Mucosa of rectum (tissue), 2 donors: ENCODE results near the gene CD109.
"Not testable (repeated sequence)": the region's sequence is repeated elsewhere in the genome, so short reads cannot be mapped to it uniquely, and the experiment has no call there.

ENCODE experiments used
- H3K27ac ChIP-seq, 2 donors: one replicate each; pipeline ENCODE4 v1.7.0; 2013; ENCODE audit warnings: inconsistent platforms in 2 of 2, low read depth in 2 of 2, low read length in 2 of 2
- H3K27me3 ChIP-seq, 2 donors: one replicate each; pipeline ENCODE4 v1.7.0; 2013; ENCODE audit warnings: low read length in 2 of 2; ENCODE audit not compliant: control insufficient read depth in 2 of 2, insufficient read depth in 2 of 2
- H3K36me3 ChIP-seq, 2 donors: one replicate each; pipeline ENCODE4 v1.7.0; 2013; ENCODE audit warnings: low read length in 2 of 2; ENCODE audit not compliant: control insufficient read depth in 2 of 2, insufficient read depth in 2 of 2
- H3K4me1 ChIP-seq, 2 donors: one replicate each; pipeline ENCODE4 v1.7.0; 2013; ENCODE audit warnings: low read length in 2 of 2, mild to moderate bottlenecking in 1 of 2; ENCODE audit not compliant: control insufficient read depth in 2 of 2, insufficient read depth in 2 of 2
- H3K4me3 ChIP-seq, 2 donors: one replicate each; pipeline ENCODE4 v1.7.0; 2013; ENCODE audit warnings: low read length in 2 of 2
- H3K9ac ChIP-seq, 2 donors: one replicate each; pipeline ENCODE4 v1.7.0; 2013; ENCODE audit warnings: low read length in 2 of 2, low read depth in 1 of 2, mild to moderate bottlenecking in 1 of 2
- H3K9me3 ChIP-seq, 2 donors: one replicate each; pipeline ENCODE4 v1.7.0; 2013; ENCODE audit warnings: low read length in 2 of 2; ENCODE audit not compliant: control insufficient read depth in 2 of 2
- donor health status: healthy.
- donor health status: Normal muscosa, but diverticular disease.

Gene CD109

DNA sequence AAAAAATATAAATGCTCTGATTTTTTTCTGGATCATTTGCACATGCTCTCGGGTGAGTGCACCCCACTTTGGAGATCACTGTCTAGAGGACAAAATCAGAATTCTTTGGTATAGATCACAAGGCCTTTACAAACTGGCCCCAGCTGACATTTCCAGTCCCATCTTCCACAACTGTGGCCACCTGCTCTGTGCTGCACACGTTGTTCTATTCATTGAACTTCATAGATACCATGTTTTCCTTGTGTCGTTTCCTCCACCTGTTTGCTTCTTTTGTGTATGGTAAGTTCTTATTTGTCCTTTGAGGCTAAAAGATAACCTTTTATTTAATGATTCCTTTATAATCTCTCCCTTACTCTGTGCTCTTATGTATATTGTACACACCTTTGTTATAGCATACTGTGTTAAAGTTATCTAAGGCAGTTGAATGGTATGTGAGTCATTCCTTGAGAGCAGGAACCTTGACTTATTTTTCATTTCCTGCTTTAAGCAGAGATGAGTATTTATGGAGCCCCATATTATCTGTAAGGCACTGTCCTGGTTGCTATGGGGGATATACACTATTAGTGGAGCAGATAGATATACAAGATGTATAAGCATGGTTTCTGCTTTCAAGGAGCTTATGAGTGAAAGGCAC is 30.2 kb upstream of the CD109 start:
- H3K27ac ChIP-seq = peak overlapping the region; percentile 63 to 75
- H3K4me3 ChIP-seq = no peak overlapping the region
- no peaks in the 10 kb centered on the region for H3K27me3 ChIP-seq

DNA sequence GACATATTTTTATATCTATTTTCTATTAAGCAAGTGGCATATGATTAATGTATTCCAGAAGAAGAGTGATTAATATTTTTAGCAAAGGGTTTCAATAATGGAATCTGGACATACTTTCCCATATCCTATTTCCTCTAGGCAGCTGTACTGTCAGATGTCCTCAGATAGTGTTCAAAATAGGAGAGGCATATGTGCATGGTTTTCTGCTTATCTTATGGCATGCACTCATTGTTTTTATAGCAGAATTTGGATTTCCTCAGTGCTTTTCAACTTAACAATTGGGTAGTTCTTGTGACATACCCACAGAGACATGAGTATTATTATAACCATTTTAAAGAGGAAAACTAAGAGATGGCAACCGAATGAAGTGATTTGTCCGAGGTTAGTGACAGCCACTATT is 29.6 kb upstream of the CD109 start:
- Histone ChIP-seq H3K9ac (no peak overlapping the region), H3K27me3 (no peaks in the 10 kb centered on the region), H3K36me3 (no peaks in the 10 kb centered on the region), H3K4me1 (peaks cover 4 to 6% of the 10 kb centered on the region in 2 donors), H3K4me3 (no peak overlapping the region), H3K27ac (peak overlapping the region; percentile 58 to 75), H3K9me3 (no peaks in the 10 kb centered on the region)

More for the DNA sequence above, 30.2 kb upstream of the CD109 start:
- H3K4me1 ChIP-seq = peaks cover 4 to 6% of the 10 kb centered on the region in 2 donors
- H3K9ac ChIP-seq = no peak overlapping the region
- no peaks in the 10 kb centered on the region for H3K9me3 ChIP-seq
- no peaks in the 10 kb centered on the region for H3K36me3 ChIP-seq

DNA sequence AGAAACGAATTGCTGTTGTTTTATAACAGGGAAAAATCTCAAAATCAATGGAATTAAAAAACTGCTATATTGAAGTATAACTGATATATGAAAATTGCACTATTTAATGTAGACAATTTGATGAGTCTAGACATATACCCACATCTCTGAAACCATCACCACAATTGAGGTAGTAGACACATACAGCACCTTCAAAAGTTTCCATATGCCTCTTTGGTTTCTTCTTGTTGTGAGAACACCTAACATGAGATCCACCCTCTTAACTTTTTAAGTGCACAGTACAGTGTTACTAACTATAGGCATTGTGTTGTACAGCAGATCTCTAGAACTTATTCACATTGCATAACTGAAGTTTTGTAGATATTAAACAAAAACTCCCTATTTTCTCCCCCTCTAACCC is 28.2 kb upstream of the CD109 start:
- Histone ChIP-seq H3K9ac (no peak overlapping the region), H3K27ac (no peak overlapping the region), H3K4me3 (no peak overlapping the region), H3K36me3 (no peaks in the 10 kb centered on the region), H3K9me3 (no peaks in the 10 kb centered on the region), H3K27me3 (no peaks in the 10 kb centered on the region), H3K4me1 (peaks cover 4 to 6% of the 10 kb centered on the region in 2 donors)

DNA sequence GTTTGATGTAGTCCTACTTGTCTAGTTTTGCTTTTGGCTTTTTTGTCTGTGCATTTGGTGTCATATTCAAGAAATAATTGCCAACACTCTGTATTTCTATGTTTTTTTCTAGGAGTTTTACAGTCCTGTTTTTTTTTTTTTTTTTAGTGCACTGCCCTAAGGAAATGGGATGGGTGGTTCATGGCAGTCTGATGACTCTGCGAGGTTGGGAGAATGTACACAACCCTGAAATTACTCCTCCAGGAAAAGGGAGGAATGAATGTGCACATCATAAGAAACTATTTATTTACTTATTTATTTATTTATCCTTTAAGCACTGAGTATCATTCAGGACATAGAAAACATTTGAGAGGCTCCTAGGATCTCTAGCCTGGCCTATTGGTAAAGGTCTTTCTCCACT is 27.0 kb upstream of the CD109 start:
- Histone ChIP-seq H3K9ac (no peak overlapping the region), H3K27ac (no peak overlapping the region), H3K4me3 (no peak overlapping the region), H3K9me3 (no peaks in the 10 kb centered on the region), H3K27me3 (no peaks in the 10 kb centered on the region), H3K4me1 (peaks cover 4 to 6% of the 10 kb centered on the region in 2 donors), H3K36me3 (no peaks in the 10 kb centered on the region)

DNA sequence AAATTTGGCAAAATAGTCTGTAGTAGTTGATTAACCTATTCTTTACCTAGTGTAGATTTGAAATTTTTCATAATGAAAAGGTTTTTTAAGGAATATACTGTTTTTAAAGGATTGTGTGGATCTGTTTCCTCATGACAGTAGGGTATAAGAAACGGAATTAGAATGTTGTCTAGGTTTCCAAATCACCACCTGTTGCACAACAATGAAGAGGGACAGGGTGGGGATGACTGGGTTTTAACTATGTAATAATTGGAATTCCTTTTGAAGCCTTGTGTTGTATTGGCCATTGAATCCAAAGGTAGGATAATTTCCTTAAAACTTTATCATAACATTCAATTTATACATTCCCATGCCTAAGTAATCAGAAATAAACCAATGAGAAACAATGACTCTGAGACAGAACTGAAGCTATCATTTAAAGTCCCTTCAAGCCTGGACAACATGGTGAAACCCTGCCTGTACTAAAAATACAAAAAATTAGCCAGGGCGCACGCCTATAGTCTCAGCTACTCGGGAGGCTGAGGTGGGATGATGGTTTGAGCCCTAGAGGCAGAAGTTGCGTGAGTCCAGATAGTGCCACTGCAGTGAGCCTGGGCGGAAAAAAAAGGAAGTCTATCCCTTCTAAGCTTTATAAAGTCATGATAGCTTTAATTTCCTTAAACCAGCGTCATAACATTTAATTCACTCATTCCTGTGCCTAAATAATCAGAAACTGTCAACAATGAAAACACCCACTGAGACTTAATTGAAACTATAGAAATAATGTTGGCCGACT is 23.9 kb upstream of the CD109 start:
- Histone ChIP-seq H3K9me3 (no peaks in the 10 kb centered on the region), H3K27ac (no peak overlapping the region), H3K36me3 (no peaks in the 10 kb centered on the region), H3K9ac (no peak overlapping the region), H3K4me1 (no peaks in the 10 kb centered on the region), H3K4me3 (no peak overlapping the region), H3K27me3 (no peaks in the 10 kb centered on the region)

DNA sequence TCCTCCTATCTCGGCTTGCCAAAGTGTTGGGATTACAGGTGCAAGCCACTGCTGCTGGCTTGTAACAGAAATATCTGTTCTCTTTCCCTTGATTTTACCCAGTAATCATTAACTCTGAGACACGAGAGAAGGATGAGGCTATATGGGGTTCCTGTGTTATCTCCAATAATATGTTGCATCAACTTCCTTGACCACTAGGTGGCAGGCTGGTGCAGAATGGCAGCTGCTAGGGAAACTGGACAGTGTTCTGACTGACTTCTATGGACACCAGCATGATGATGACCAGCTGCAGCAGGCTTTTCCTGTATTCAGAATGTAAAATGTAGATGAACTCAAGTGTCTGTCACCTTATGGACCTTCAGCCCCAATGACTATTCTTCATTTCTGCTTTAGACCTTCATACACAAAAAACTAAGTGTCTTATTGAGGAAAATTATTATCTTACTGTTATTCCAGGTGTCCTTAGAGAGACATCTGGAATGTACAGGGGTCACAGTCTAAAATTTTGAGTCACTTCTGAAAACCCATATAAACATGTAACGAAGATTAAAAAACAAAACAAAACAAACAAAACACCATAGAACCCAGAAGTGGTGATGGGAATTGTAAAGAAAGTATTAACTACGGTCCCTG is 20.4 kb upstream of the CD109 start:
- Histone ChIP-seq H3K9ac (no peak overlapping the region), H3K36me3 (no peaks in the 10 kb centered on the region)

DNA sequence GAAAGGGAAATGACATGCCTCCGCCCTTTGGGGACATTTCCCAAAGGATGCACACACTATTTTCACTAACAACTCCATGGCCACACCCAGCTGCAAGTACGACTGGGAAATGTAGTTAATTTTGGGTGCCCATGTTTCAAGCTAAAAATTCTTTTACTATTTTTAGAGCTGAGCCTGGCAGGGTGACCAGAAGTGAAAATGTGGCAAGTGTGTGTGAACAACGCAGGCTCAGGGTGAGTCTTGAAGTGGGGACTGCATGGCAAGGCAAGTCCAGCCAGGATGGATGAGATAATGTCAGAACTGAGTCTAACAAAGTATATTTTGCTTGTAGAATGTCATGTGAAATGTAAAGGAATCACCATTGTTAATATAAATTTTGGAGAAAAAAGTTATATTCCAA is 17.0 kb upstream of the CD109 start:
- Histone ChIP-seq H3K36me3 (no peaks in the 10 kb centered on the region), H3K27me3 (no peaks in the 10 kb centered on the region), H3K9me3 (no peaks in the 10 kb centered on the region), H3K27ac (no peak overlapping the region), H3K4me3 (no peak overlapping the region), H3K4me1 (no peaks in the 10 kb centered on the region), H3K9ac (no peak overlapping the region)

More for the DNA sequence above, 20.4 kb upstream of the CD109 start:
- H3K9me3 ChIP-seq = no peaks in the 10 kb centered on the region
- no peaks in the 10 kb centered on the region for H3K27me3 ChIP-seq
- H3K4me1 ChIP-seq = no peaks in the 10 kb centered on the region
- H3K27ac ChIP-seq = no peak overlapping the region
- no peak overlapping the region for H3K4me3 ChIP-seq

DNA sequence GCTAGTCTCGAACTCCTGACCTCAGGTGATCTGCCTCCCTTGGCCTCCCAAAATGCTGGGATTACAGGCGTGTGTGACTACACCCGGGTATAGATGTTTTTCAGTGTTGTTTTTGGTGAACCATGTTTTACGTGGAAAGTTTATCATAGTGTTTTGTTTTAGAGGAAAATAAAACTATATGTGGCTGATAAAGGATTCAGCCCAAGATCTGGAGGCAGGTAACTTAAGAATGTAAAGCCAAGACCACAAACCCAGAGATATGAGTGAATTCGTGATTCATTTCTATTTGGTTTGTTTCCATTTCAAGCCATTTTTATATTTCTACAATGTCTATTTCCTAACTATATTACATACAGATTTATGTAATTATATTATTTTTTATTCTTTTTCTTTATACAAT is 16.2 kb upstream of the CD109 start:
- H3K27me3 ChIP-seq, H3K4me1 ChIP-seq, H3K9ac ChIP-seq, H3K4me3 ChIP-seq, H3K27ac ChIP-seq, H3K36me3 ChIP-seq, H3K9me3 ChIP-seq: not testable (repeated sequence)

DNA sequence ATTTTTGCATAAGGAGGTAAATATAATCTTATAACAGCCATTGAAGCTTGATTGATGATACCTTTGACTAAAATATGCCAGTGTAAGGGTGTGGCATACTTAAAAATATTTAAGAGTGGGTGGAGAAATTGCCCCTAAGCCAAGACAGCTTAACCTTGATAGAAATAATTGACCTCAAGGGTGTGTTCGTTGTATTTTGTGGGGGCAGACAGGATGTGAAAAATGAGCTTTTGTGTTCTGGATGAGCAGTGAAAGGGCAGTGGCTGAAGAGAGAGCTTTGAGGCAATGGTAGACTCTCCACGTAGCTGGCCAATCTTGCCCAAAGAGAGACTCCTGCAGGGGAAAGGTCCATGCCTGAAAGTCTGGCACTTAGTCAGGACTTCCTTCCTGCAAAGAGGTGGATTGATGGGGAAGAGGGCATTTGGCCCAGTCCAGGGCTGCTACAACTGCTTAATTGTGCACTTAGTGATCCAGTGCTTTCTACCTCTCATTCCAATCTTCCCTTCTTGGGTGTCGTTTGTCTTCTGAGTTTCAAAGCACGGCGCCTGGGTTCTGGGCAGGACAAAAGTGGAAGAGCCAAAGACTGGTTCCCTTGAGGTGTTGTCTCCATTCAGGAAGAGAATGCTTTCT is 15.6 kb upstream of the CD109 start:
- no peaks in the 10 kb centered on the region for H3K9me3 ChIP-seq
- no peaks in the 10 kb centered on the region for H3K36me3 ChIP-seq
- no peak overlapping the region for H3K4me3 ChIP-seq
- H3K9ac ChIP-seq = no peak overlapping the region
- no peaks in the 10 kb centered on the region for H3K27me3 ChIP-seq
- H3K4me1 ChIP-seq = no peaks in the 10 kb centered on the region
- H3K27ac ChIP-seq = no peak overlapping the region

DNA sequence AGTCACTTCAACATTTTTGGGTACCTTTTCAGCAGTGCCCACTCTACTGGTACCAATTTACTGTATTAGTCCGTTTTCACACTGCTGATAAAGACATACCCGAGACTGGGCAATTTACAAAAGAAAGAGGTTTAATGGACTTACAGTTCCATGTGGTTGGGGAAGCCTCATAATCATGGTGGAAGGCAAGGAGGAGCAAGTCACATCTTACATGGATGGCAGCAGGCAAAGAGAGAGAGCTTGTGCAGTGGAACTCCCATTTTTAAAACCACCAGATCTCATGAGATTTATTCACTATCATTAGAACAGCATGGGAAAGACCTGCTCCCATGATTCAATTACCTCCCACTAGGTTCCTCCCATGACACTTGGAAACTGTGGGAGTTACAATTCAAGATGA is 12.4 kb upstream of the CD109 start:
- H3K27me3 ChIP-seq, H3K27ac ChIP-seq, H3K9ac ChIP-seq, H3K36me3 ChIP-seq, H3K4me1 ChIP-seq, H3K4me3 ChIP-seq, H3K9me3 ChIP-seq: not testable (repeated sequence)
